GM12892 (cell line): Measurements from ENCODE around the gene WIPI1.

Experiments
- POLR2A ChIP-seq: IDR thresholded peaks from 2 replicates; pipeline ENCODE4 v1.6.1; 2011; ENCODE audit warnings: low read depth, low read length, control low read depth
- TAF1 ChIP-seq: IDR thresholded peaks from 2 replicates; pipeline ENCODE4 v1.6.1; 2011; ENCODE audit warnings: low read depth, mild to moderate bottlenecking, control low read depth, low read length, borderline replicate concordance

- no peak for TF ChIP-seq TAF1
- no peak for TF ChIP-seq POLR2A
Measured at GRCh38 chr17:68501074-68501473, 43.8 kb upstream of the WIPI1 start.
